ENCODE data around the gene GALNT17.

Gene GALNT17

GRCh38 chr7:71649812-71650211 is 517.9 kb downstream of the GALNT17 start:
- DNase-seq, result no peak

DNA sequence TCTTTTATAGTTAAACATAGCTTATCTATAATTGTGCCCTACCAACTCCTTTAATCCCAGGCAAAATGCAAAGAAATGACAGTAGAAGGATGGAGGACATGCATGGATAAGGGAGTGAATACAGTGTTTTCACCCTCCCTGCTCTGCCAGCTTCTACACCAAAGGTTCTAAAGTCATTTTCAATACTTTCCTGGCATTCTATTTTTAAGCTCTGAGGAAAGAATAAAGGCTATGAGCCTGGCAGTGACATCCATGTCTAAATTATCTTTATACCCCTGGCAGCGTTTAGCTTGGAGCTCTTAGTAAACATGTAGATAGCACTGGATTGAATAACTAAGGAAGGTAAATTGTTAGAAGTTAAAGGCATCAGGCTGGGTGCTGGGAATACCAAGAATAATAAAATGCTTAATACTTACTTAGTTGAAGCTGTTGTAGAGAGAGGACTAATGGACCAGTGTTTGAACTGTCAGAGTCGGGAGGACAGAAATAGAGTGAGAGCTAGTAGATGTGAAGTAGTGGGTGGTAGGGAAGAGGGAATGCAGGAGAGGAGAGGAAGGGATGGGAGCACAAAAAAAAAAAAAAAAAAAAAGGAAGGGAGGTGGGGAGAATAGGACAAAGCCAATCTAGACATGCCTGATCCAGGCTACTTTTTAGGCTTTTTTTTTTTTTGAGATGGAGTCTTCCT is 518.9 kb downstream of the GALNT17 start:
- no peak for DNase-seq

DNA sequence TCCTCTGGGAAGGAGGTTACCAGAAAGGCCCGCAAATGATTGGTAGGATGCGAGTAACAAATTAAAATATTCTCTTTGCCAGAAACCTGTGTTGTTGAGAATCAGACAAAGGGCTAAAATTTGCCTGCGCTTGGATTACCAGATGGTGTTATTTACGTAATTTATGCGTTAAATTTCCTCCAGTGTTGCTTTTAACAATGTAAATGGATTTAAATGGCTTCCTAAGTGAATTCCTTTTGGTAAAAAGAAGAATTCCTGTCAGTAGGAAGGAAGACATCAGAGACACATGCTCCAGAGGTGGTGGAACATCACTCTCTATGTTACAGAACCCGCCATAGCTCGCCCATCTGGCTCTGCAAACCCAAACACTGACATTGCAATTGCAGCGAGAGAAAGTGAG is 520.6 kb downstream of the GALNT17 start:
- DNase-seq, result no peak

GRCh38 chr7:71657386-71657785 is 525.4 kb downstream of the GALNT17 start:
- DNase-seq, result no peak

DNA sequence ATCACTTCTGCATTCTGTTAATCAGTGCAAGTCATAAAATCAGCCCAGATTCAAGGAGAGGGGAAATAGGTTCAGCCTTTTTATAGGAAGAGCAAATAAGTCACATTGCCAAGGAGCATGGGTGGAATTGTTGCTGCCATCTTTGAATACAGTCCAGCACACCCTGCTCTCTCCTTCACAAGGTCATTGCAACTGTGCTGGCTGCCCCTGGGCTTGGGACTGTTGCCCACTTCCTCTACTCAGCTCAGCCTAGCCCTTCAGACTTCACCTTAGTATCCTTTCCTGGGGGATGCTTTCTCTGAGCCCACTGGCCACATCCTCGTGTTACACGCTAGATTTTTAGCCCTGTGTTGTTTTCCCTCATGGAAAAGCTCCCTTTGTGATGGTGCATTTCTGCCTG is 527.7 kb downstream of the GALNT17 start:
- DNase-seq, result no peak

GRCh38 chr7:71661671-71662224 is 529.8 kb downstream of the GALNT17 start:
- no peak for DNase-seq

GRCh38 chr7:71665716-71666115 is 533.8 kb downstream of the GALNT17 start:
- DNase-seq, result no peak

DNA sequence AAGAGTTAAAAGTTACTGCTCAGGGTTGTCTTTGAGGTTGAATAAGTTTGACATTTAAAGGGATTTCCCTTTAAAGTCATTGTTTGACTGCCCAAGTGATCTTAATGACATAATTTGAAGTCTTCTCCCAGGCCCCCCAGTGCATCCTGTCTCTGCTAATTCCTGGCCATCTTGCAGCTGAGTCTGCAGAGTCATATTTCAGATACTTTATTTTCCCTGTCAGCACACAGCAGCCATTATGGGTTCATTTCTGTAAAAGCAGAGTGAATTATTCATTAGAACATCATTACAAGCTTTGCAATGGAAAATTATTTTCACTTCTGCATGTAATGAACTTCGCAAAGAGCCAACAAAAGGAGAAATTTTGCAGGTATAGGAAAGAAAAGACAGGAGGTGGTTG is 536.6 kb downstream of the GALNT17 start:
- DNase-seq, result no peak

GRCh38 chr7:71679480-71679879 is 547.5 kb downstream of the GALNT17 start:
- DNase-seq, result no peak

- no peak for DNase-seq
Observed at GRCh38 chr7:71682181-71682580, 550.2 kb downstream of the GALNT17 start.

- DNase-seq, result no peak
Observed at GRCh38 chr7:71682841-71683781, 551.2 kb downstream of the GALNT17 start.

DNA sequence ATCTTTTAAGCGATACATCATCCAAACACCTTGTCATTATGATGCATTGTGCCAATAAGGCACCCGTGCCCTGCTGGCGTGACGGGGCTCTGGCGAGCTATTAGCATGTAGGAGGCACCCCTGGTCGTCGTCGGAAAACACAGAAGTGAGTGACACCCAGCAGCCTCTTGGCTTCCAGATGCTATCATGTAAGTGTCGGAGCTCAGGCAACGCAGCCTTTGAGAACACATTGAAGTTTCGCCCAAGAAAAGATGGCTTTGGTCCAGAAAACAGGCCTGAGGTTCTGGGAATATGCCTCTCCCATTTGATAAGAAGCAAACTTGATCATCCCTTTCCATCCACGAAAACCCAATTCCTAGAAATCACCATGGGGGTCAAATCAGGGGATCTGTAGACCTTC is 555.3 kb downstream of the GALNT17 start:
- DNase-seq, result no peak

GRCh38 chr7:71687831-71688599 is 556.1 kb downstream of the GALNT17 start:
- no peak for DNase-seq

GRCh38 chr7:71691538-71691937 is 559.6 kb downstream of the GALNT17 start:
- no peak for DNase-seq

DNA sequence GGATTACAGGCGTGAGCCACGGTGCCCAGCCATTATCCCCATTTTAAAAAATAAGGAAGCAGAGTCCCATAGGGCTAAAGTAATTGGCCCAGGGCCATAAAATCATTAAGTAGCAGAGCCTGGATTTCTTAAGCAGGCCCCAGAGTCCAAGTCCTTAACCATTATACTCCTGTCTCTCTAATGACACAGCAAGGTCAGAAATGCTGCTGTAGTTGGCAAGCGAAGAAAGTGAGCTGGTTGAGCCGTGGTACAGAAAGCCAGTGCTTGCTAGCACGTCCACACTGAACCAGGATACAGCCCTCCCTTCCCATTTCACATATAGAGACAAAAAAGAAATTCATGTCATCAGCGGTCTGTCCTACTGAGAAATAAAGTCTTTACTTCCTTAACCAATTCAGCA is 562.7 kb downstream of the GALNT17 start:
- no peak for DNase-seq

DNA sequence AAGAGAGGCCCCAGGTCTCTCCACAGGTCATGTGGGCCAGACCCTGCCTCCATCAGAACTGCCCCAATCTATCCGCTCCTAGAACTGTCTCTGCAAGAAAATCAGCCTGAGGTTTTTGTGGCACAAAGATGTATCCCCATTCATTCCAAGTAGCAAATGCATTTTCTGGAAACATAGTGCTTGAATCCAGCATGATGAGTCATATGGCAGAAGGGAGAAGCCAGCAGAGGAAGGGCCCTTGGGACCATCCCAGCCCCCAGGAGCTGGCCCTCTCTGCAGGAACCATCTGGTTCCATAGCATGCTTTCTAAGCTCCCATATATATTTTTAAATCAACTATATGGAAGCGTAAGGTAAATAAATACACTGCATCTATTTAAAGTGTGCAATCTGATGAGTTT is 563.2 kb downstream of the GALNT17 start:
- DNase-seq, result no peak

- no peak for DNase-seq
Observed at GRCh38 chr7:71696511-71696910, 564.6 kb downstream of the GALNT17 start.

GRCh38 chr7:71697400-71697799 is 565.5 kb downstream of the GALNT17 start:
- no peak for DNase-seq

DNA sequence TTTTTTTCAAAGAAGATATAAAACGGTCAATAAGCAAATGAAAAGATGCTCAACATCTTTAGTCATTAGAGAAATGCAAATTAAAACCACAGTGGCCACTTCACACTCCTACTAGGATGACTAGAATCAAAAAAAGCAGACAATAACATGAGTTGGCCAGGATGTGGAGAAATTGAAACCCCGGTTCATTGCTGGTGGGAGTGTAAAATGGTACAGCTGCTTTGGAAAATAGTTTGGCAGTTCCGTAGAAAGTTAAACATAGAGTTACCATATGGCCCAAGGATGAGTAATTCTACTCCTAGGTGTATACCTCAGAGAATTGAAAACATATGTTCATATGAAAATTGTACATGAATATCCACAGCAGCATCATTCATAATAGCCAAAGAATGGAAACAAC is 573.3 kb downstream of the GALNT17 start:
- DNase-seq, result no peak

GRCh38 chr7:71705901-71706596 is 574.1 kb downstream of the GALNT17 start:
- no peak for DNase-seq

DNA sequence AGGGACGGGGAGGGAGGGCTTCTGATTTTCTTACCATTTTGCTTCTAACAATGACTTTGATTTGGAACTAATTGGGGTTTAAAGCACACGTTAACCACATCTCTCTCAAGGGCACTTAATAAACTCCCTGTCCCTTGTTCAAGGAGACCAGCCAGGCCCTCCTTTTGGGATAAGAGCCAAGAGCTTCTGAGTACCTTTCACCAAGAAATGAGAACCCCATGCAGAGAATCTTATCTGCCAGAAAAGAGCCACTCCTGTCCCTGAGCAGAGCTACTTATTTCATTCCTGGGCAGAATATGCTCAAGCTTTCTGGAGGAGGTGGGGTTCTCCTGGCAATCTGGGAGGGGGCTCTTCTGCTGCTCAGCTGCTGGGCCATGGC is 574.6 kb downstream of the GALNT17 start:
- DNase-seq, result no peak

DNA sequence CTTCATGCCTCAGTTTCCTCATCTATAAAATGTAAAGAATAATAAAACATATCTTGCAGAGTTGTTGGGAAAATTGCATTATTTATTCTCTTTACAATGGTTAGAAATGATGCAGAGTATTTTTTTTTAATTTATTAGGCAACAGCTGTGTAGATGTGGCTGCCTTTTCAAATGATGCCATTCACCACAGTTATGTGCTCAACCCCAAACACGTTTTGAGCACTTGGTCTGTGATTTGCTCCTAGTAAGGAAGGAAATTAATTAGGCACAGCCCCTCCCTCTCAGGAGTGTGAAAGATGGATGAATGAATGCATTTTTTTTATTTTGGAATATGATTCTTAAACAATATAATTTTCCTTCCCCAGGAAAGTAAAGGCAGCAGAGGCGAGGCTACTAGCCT is 575.1 kb downstream of the GALNT17 start:
- DNase-seq, result no peak

DNA sequence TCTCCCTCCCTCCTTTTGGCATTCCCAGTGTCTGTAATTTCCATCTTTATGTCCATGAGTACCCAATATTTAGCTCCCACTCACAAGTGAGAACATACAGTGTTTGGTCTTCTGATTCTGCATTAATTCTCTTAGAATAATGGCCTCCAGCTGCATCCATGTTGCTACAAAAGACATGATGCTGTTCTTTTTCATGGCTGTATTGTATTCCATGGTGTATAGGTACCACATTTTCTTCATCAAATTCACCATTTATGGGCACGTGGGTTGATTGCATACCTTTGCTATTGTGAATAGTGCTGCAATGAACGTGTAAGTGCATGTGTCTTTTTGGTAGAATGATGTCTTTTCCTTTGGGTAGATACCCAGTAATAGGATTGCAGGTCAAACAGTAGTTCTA is 576.8 kb downstream of the GALNT17 start:
- no peak for DNase-seq

Data from NCI-H1436 (cell line).